Posterior vena cava (tissue), 2 donors: ENCODE results near the gene OR6V1. TPM values are rescaled to one million over a fixed set of nuclear protein-coding genes. Genes with fewer than 3 reads are reported as not detected.

Experiments
- DNase-seq: peaks from one replicate; pipeline ENCODE4 v3.0.0-alpha.2; 2020; ENCODE audit warnings: low spot score
- intact Hi-C, 2 donors: fragments of 100-400 bp; cut with DNase I; formaldehyde crosslinking; loops; one replicate each; pipeline versions ENCODE4 v1.14.1 to v1.14.2; 2022 to 2023
- long read RNA-seq, 2 donors: library from polyadenylated mRNA; unstranded; transcript quantifications; one replicate each; pipeline ENCODE4 v2.0.0, GENCODE V29; 2020 to 2021
- total RNA-seq, 2 donors: library from RNA; stranded (reverse); fragmentation: NEBNext Ultra II Directional; extraction: Animal tissue kit (Norgen Biotek cat#: 25700); gene quantifications; one replicate each; pipeline ENCODE4 v1.2.1, GENCODE V29; 2021
- donor health status: DM: yes; HTN: yes; CAD: no.
- donor health status: DM: yes; HTN: yes; CAD: no.

OR6V1 gene, protein sequence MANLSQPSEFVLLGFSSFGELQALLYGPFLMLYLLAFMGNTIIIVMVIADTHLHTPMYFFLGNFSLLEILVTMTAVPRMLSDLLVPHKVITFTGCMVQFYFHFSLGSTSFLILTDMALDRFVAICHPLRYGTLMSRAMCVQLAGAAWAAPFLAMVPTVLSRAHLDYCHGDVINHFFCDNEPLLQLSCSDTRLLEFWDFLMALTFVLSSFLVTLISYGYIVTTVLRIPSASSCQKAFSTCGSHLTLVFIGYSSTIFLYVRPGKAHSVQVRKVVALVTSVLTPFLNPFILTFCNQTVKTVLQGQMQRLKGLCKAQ
- total RNA-seq = not detected
- long read RNA-seq, donor 1 = 0 reads
- long read RNA-seq, donor 2 = 0 reads

DNA sequence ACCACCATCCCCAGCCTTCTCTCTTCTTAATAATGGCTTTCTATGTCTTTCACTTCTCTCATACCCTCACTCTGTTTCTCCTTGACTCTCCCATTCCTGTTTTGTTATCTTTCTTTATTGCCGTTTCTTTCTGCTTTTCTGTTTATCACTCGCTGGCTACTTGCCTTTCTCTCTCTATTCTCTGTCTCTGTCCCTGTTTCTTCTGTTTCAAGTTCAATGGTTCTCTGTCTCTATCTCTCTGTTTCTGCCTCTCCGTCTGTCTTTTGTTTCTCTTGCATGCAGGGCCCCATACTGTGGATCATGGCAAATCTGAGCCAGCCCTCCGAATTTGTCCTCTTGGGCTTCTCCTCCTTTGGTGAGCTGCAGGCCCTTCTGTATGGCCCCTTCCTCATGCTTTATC lies at the start of gene OR6V1:
Gene OR6V1, plus strand, starts transcription at position 301 of the 400 bp plus-strand sequence. Its CDS starts 0 bp downstream, at position 301.
- no peak for DNase-seq
- intact Hi-C loops = no loop called here

DNA sequence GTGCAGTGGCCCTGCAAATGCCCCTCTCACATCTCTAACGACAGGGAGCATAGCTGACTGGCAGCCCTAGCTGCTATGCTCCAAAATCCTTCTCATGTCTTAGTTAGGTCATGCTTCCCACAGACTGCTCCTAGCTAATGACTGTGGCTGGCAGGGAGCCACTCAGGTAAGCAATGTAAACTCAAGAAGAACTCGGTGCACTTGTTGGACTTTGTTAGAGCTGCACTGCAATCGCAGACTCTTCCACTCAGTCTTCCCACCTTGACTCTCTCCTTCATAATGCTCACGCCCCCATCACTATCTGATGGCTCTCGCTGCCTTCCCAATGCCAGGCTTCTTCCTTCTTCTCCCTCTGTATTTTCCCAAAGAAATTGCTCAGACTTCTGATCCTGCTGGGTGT lies 49.2 kb upstream of the OR6V1 start:
- no peak for DNase-seq
- intact Hi-C loops = loop anchor here in 1 of 2 donors (5.0 kb wide), 1 partner anchor 151 kb away; no protein-coding TSS in a partner anchor

DNA sequence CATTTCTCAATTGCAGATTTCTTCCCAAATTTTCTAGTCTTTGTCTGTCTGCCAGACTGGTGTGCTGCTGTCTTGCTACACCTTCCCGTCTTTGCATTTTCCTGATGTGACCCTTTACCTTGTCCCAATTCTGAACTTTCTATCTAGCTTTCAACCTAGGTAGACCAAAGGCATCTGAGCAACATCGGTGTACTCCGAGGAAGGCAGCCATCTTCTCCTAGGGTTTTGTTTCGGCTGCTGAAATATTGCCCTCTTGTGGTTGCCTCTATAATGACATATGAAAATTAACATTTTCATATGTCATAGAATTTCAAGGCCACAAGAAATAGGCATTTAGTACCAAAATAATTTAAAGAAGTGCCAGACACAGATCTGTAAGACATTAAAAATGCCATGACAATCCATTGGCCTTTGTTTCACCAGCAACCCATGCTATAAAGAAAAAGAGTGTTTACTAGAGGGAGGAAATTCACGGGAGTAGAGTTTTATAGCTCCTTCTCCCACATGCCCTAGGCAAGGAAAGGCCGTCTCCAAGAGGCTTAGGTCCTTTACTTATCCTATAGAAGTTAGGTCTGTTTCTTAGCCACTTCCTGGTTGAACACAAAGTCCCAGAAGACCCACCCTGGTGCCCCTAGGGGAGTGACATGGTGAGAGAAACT lies 48.6 kb upstream of the OR6V1 start:
- intact Hi-C loops = loop anchor here in 1 of 2 donors (5.0 kb wide), 1 partner anchor 151 kb away; no protein-coding TSS in a partner anchor
- no peak for DNase-seq

DNA sequence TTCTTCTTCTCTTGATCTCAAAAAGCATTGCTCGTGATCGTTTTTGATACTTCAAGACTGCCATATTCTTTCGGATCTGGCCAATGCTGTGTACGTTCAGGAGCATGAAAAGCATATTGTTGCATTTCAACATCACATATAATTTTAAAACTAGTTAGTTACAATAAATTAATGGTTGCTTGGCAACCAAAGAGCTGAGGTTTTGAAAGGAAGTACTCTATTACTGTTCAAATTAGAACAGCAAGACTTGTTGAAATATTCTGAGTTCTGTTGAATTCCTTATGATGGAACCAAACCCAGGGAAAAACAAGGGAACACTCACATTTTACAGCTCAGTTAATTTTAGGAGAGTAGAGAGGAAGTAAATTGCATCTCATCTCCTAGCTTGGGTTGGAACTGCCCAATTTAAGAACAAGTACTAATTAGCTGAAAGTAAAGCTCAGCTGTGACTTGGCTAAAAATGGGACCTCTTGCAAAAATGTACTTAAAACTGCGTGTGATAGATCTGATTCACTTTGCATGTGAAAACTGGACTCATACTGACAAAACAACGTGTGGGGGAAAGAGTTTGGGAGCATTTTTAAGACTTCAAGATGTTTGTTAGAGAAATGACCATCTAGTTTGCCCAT lies 46.4 kb upstream of the OR6V1 start:
- no peak for DNase-seq
- intact Hi-C loops = no loop called here

DNA sequence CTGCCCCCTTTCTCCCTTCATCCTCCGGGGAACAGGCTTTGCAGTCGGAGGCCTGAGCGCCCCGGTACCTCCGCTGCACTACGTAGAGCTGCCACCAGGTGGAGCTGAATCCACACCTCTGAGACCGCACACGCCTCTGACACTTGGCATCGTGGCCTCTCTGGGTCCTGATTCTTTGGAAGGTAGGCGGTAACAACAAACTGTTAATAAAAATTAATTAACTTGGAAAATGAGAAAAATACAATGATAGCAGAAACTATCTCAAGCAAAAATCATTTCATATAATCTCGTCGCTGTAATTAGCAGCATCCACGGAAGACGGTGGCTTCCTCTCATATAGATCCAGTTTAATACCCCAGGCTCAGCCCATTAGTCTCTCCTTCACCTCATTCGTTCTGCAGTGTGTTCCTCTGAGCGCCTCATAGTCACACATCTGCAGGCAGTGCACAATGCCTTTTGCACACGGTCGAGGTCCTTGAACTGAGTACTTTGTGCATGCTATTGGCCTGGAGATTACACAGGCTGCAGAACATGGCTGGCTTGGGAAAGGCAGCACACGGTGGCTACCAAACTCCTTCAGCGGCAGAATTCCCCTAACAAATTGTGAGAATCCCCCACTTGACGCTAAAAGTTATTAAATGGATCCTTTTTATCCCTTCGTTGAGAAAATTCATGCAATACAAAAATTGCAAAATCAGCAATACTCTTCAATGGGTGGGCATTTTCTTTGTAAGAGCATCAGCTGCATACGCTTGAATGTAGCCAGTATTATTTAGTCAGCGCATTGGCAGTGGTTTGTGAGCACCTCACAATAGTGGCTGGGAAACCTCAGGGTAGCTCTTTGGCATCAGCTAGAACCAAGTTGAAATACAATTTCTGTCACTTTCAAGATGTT lies 43.9 kb upstream of the OR6V1 start:
- DNase-seq = peak; percentile 95
- intact Hi-C loops = loop anchor here in 1 of 2 donors (2.0 kb wide), 1 partner anchor 207 kb away; no protein-coding TSS in a partner anchor

DNA sequence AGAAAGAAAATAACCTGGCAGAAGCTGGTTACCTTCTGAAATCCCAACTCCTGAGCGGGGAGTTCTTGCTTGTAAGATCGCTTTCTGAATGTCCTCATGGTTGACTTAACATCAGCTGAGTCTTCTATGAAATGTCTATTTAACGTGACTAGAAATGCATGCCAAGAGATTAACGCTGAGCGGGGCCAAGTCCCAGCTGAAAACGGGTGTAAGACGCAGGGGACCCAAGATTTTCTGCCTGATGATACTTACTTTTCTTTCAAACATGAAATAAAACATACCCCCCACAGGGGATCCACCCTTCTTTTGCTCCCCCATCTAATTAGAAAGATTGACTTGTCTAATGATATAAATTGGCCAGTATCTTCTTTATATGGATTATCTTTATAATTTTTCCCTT lies 40.1 kb upstream of the OR6V1 start:
- intact Hi-C loops = loop anchor here in 1 of 2 donors (5.0 kb wide), 1 partner anchor 200 kb away; no protein-coding TSS in a partner anchor
- DNase-seq = no peak

DNA sequence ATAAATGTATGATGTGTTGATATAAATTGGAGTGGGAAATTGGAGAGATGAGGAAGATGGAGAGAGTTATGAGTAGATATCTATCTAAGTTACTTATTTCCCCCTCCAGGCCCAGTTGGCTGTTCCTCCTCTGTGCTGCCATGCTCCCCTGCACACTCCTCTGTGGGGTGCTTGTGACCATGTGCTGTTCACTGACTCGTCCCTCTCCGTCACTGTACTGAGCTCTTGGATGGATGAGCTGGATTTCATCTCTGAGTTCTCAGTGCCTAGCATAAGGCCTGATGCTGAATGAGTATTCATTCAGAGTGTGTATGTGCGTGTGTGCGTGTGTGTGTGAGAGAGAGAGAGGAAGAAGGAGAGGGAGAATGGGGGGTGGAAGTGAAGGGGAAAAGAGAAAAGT lies 39.7 kb upstream of the OR6V1 start:
- no peak for DNase-seq
- intact Hi-C loops = loop anchor here in 1 of 2 donors (5.0 kb wide), 1 partner anchor 200 kb away; no protein-coding TSS in a partner anchor

DNA sequence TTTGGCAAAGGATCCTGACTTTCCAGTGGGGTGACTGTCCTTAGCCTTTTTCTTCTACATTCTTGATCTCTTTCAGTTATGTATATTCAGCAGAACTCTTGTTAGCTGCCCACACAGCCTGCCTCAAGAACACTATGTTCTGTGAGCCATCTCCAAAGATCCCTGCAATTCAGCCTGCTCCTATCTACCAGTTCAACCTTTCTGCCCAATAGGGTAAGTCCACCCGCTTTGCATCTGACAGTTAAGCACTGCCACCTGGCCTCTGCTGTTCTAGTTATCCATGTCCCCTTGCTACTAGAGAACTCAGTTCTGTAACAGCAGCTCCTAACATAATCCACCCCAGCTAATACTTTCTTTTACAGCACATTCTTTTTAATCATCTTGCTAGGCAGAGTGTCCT lies 38.7 kb upstream of the OR6V1 start:
- intact Hi-C loops = loop anchor here in 1 of 2 donors (5.0 kb wide), 1 partner anchor 199 kb away; no protein-coding TSS in a partner anchor

DNA sequence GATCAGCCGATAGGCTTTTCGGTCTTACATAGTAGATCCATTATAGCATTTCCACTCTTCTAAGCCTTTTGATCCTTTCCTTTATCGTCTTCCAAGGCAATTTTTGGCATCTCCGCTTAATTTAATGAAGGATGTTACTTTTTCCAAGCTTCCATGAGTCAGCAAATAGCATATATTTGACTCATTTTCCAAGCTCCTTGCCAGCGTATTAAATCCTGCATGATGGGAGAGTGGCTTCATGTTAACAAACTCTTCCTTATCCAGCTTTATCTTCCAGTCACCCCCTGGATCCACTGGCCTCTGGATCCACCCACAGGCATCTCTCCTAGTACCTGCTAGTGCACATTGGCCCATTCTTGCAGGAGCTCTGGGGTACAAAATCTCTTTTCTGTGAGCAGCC lies 38.2 kb upstream of the OR6V1 start:
- intact Hi-C loops = loop anchor here in 1 of 2 donors (5.0 kb wide), 1 partner anchor 198 kb away; no protein-coding TSS in a partner anchor

More for the DNA sequence above, 38.7 kb upstream of the OR6V1 start:
- DNase-seq = no peak

DNA sequence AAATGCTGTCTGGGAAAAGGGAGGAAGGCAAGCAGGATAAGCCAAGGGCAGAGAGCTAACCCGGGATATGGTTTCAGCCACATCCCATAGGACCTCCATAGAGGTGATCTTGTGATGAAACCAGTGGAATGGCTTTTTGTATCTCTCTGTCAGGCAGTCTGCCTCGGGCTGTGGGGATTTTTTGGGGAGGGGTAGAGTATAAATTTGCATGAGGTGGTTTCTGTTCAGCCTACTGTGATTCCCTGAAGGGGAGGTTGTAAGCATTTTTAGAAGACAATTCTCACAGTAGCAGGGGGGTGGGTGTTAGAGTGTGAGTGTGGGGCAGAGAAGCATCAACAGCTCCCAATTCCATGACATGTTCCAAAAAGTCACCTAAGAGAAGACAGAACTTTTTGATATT lies 37.1 kb upstream of the OR6V1 start:
- intact Hi-C loops = no loop called here
- DNase-seq = no peak

More for the DNA sequence above, 38.2 kb upstream of the OR6V1 start:
- no peak for DNase-seq

DNA sequence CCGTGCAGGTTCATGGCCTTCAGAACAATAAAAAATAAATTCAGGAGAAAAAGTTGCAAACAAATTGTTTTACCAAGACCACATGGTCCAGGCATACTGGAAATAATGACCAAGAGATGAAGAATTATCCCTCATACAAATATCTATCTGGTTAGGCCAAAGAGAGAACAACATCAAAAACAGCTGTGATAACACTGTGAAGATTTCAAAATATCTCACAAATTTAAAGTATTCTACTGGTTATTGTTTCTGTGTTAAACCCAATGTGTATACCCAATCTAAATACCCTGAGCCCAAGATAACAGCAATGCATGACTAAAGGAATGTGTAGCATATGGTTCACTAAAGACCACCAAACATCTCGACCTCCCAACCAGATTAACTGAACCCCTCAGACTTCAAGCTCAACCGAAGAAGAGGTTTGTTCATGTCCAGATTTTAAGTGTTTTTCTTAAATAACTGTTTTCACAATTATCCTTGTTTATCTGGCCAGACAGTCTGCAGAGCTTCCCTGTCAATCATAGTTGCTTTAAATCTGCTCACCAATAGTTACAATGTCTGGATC lies 36.1 kb upstream of the OR6V1 start:
- intact Hi-C loops = no loop called here
- DNase-seq = no peak

DNA sequence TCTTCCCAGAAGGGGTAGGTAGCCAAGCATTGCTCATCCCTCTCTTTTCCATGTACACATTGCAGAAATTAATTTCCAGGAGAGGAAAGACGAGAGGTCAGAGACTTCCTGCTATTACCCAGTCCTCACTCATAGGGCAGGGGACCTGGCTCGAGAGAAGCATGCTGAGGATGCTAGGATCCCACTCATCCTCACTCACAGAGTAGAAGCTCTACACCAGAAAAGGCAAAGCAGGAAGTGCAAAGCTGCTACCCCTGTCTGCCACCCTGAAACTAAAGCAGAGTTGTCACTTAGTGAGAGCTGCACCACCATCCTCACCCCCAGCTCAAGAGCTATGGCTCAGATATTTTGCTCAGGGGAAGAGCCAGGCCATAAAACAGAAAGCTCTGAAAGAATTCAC lies 35.1 kb upstream of the OR6V1 start:
- DNase-seq = no peak
- intact Hi-C loops = no loop called here

DNA sequence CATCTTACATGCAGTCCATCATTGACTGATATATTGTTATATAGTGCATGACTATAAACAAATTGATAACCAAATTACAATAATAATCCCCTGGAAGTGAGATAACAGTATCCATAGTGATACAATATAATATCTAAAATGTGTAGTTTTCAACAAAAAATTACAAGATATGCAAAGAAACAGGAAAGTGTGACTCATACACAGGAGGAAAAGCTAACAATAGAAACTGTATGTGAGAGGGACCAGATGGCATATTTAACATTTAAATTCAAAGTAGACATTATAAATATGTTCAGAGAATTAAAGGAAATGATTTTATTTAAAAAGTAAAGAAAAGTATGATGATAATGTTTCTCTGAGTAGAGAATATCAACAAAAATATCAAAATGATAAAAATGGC lies 33.2 kb upstream of the OR6V1 start:
- no peak for DNase-seq
- intact Hi-C loops = no loop called here

DNA sequence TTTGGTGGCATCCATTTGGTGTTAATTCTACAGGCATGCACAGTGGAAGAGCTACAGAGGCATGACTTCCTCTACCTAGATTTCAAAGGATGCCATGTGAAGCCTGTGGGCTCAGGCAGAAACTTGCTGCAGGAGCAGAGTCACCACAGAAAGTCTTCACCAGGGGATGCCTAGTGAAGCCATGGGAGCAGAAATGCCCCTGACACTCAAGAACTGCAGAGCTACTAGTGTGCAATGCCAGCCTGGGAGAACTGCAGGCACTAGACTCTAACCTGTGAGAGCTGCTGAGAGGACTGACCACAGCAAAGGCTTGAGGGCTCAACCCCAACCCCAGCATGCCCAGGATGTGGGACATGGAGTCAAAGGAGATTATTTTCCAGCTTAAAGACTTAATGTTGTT lies 29.1 kb upstream of the OR6V1 start:
- no peak for DNase-seq
- intact Hi-C loops = no loop called here

DNA sequence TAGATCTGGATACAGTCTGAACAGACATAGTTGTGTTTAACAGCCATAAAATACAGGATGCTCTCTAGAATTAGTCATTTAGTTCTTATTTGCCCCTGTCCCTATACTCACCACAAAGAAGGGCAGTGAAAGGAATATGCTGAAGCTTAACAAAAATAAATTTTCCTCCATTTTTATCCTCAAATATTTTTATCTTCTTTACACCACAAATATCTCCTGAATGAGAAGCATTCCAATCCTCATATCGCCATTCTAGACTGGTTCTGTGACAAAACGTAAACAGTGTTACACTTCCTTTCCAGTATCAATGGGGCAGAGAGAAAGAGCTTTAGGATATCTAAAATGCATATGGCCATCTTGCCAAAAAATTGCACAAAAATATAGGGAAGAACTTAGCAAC lies 26.8 kb upstream of the OR6V1 start:
- DNase-seq = no peak
- intact Hi-C loops = no loop called here

DNA sequence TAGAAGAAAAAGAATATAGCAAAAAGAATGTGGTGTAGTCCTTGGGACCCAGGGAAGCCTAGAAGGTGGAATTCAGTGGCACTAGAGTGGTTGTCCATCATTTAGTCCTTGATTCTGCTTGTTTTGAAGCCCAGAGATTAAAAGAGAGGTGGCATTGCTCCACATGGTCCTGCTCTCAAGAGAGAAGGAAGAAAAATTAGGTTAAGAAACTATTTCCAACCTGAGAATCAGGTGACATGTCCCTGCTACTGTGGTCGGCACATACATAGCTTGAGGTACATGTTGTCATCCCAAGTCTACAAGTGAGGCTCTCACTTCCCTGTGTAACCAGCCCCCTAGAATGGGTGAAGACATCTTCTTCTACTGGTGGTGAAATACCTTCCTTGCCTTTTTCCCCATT lies 25.1 kb upstream of the OR6V1 start, which contains the start of gene OR9A2:
Gene OR9A2, minus strand, starts transcription at position 101 of the 400 bp plus-strand sequence. Its CDS starts 0 bp downstream, at position 101.
- DNase-seq = no peak
- intact Hi-C loops = no loop called here

DNA sequence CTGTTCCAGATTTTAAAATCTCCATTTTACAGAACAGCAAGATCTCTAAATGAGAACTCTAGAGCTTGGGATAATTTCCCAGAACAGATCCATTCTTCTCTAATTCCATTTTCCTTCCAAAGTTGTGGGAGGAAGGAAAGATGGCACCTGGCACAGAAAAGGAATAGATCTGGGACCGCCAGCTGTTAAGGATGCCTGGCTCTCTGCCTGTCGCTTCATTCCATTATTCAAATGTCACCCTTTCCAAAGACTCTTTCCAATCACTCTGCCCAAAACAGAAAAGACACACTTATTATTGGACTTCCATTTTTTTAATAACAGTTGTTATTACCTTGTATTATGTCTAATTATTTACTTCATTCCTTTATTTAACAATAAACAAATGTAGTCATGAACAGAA lies 24.5 kb upstream of the OR6V1 start:
- intact Hi-C loops = no loop called here
- DNase-seq = no peak

DNA sequence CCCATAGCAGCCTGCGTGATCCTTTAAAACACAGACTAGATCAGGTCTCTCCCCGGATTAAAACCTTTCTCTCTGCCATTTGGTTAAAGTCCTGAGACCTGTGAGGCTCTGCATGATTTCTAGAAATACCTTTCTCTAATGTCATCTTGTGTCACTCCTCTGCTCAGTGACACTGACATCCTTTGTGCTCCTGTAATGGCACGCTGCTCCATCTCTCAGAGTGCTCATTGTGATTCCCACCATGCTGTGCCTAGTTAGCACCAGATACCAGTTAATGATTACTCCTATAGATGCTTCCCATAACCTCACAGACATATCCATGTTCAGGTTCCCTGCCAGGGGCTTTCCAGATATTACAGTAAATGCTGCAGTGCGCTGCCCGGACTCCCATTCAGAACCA lies 13.5 kb upstream of the OR6V1 start:
- no peak for DNase-seq
- intact Hi-C loops = no loop called here
